Measurements from ENCODE around the gene ALG3.
A peak's percentile ranks its signal among the peaks of the same experiment; 100 is the strongest.
"Not testable (repeated sequence)": the region's sequence is repeated elsewhere in the genome, so short reads cannot be mapped to it uniquely, and the experiment has no call there.

Gene ALG3

DNA sequence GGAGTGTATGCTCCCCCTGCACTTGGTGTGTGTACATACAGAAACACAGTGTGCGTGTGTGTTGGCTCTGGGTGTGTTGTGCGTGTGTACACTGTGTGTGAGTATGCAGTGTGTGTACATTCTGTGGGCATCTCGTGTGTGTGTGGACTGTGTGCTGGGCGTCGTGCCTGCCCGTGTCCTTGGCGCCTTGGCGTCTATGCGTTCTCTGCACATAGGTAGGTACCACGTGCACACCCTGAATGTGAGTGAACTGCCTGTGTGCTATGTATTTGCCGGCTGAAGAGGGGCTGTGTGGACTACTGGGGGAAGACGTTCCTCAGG lies 26.6 kb upstream of the ALG3 start:
- H3K4me3 ChIP-seq (replicated peaks in 1 of 2; ENCODE audit: low read depth in 2 of 2, low read length in 2 of 2) = no peak overlapping the region
- TF ChIP-seq, protein P1, sequence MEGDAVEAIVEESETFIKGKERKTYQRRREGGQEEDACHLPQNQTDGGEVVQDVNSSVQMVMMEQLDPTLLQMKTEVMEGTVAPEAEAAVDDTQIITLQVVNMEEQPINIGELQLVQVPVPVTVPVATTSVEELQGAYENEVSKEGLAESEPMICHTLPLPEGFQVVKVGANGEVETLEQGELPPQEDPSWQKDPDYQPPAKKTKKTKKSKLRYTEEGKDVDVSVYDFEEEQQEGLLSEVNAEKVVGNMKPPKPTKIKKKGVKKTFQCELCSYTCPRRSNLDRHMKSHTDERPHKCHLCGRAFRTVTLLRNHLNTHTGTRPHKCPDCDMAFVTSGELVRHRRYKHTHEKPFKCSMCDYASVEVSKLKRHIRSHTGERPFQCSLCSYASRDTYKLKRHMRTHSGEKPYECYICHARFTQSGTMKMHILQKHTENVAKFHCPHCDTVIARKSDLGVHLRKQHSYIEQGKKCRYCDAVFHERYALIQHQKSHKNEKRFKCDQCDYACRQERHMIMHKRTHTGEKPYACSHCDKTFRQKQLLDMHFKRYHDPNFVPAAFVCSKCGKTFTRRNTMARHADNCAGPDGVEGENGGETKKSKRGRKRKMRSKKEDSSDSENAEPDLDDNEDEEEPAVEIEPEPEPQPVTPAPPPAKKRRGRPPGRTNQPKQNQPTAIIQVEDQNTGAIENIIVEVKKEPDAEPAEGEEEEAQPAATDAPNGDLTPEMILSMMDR (IDR thresholded peaks at IDR 0.05; ENCODE audit: low read depth, low read length) = no peak
- no peak for DNase-seq (ENCODE audit: low read depth in 2 of 2)

DNA sequence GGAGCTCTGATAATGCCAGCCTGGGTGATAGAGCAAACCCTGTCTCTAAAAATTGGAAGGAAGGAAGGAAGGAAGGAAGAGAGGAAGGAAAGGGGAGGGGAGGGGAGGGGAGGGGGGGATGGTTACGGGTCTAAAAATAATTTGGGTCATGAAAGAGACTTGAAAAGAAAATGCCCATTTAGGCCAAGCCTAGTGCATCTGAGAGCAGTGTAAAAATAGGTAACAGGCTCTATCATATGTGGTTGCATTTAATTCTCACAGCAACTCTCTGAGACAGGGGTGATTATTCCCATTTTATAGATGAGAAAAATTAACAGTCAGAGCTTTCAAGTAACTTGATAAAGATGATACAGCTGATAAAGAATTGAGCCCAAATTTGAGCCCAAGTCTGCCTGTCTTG lies 23.5 kb upstream of the ALG3 start:
- DNase-seq (ENCODE audit: low read depth in 2 of 2) = no peak
- TF ChIP-seq, protein P1 (IDR thresholded peaks at IDR 0.05; ENCODE audit: low read depth, low read length) = no peak
- H3K4me3 ChIP-seq (replicated peaks in 1 of 2; ENCODE audit: low read depth in 2 of 2, low read length in 2 of 2) = no peak overlapping the region

DNA sequence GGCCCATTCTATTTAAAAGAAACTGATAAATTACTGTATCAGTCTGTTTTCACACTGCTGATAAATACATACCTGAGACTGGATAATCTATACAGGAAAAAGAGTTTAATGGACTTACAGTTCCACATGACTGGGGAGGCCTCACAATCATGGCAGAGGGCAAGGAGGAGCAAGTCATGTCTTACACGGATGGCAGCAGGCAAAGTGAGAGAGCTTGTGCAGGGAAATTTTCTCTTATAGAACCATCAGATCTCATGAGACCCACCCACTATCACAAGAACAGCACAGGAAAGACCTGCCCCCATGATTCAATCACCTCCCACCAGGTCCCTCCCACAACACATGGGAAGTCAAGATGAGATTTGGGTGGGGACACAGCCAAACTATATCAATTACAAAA lies 18.5 kb upstream of the ALG3 start:
- DNase-seq (ENCODE audit: low read depth in 2 of 2); H3K4me3 ChIP-seq (replicated peaks in 1 of 2; ENCODE audit: low read depth in 2 of 2, low read length in 2 of 2): not testable (repeated sequence)

DNA sequence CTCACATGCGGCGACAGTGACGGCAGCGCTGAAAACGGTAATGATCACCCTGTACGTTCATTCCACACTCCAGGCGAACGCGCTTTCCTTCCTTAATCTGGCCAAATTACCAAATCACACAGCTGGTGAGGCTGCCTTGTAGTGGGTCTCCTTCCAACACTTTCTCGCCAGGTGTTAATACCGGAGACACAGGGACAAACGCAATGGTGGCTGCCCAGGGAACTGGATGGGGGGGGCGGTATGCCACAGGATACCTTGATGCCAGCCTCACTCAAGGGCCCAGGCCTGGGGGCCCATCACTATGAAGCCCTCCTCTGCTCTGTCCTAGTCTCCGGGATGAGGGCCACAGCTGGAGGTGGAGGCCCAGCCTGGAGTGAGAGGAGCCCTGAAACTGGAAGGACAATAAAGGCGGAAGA lies 14.0 kb upstream of the ALG3 start:
- H3K4me3 ChIP-seq (replicated peaks in 1 of 2; ENCODE audit: low read depth in 2 of 2, low read length in 2 of 2) = no peak overlapping the region
- DNase-seq (ENCODE audit: low read depth in 2 of 2) = peak in 1 of 2 donors; percentile 17
- TF ChIP-seq, protein P1 (IDR thresholded peaks at IDR 0.05; ENCODE audit: low read depth, low read length) = no peak

DNA sequence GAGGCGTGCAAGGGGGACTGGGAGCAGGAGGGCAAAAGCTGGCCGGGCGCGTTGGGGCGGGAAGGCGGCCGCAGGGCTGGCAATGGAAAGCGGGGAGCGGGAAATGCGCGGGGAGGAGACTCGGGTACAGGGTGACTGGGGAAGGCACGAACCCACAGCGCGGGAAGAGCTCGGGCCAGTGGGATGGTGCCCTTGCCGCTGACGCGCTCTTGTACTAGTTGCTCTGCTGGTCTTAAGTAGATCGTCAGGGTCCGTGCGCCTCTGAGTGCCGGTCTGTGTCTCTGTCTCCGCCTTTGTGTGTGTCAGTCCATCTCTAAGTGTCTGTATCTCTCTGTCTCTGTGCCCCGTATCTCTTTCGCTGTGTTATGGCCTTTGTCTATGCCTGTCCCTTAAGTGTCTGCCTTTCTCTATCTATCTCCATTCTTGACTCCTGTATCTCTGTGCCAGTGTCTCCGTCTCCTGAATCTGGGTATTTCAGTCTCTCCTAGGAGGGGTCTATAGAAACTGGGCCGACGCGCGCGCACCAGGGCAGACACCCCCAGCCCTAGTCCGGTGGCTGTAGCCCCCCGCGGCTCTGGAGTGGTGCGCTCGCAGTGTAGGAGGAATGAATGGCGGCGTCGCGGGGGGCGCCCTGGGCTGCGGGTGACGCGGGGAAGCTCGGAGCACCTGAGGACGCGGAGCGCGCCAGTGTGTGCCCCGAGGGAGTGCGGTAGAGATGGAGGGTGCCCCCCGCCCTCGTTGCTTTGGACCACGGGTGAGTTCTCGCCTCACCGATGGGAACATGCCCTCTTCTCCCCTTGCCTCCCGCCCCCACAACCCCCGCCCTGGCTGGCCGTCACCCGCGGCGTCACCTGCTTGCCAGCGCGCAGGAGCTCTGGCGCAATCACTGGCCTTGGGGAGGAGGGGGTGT lies 13.3 kb upstream of the ALG3 start:
- TF ChIP-seq, protein P1 (IDR thresholded peaks at IDR 0.05; ENCODE audit: low read depth, low read length) = no peak
- peak; percentile 34 to 47 for DNase-seq (ENCODE audit: low read depth in 2 of 2)

DNA sequence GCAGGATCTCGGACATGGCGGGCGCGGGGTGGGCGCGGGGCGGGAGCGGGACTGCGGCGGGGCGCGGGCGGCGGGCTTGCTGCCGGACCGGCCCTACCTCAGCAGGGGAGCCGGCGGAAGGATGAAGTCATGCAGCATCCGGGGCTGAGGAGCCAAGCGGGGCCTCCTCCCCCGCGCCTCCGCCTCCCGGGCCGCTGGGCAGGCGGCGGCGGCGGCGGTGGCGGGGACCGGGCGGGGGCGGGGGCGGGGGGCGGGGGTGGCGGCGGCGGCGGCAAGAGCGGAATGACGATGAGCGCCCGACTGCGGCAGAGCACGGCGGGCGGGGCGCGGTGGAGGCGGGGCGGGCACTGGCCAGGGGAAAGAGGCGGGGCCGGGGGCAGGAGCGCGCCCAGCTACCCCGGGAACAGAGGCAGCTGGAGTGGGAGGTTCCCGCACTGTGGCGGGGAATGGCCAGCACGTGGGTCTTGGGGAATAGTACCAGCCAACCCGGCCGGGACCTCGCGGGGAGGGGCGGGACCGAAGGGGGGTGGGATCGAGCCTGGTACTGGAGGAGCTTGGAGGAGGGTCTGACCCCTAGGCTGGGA lies 12.6 kb upstream of the ALG3 start, which contains the start of gene CAMK2N2:
Gene CAMK2N2, minus strand, starts transcription at position 284 of the 584 bp plus-strand sequence. Its CDS starts 268 bp downstream, at position 16.
- TF ChIP-seq, protein P1 (IDR thresholded peaks at IDR 0.05; ENCODE audit: low read depth, low read length) = no peak
- H3K4me3 ChIP-seq (replicated peaks in 1 of 2; ENCODE audit: low read depth in 2 of 2, low read length in 2 of 2) = peak within 1 kb of the TSS; percentile 57 to 59
- peak; percentile 44 to 69 for DNase-seq (ENCODE audit: low read depth in 2 of 2)

More for the DNA sequence above, 13.3 kb upstream of the ALG3 start:
- peak overlapping the region; percentile 57 to 59 for H3K4me3 ChIP-seq (replicated peaks in 1 of 2; ENCODE audit: low read depth in 2 of 2, low read length in 2 of 2)

DNA sequence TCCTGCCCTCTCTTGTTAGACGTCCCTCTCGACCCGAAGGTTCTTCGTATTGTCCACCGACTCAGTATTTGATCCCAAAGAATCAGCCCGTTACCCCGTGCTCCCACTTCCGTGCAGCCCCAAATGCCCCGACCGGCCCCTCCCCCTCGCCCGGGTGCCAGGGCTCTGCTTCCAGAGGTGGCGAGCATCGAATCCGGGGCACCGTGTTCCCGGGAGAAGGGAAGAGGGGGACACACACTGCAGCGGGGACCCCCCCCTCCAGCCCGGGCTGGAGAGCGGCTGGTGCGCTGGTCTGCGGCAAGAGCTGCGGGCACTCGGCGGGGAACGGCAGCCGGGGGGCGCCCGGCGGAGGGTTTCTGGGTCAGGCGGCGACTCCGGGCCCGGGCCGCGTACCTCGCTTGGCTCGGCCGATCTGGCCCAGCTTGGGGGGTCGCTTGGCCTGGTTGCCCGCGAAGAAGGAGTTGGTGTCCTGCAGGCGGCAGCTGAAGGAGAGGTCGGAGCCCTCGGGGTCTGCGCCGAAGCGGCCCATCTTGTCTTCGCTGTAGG lies 12.0 kb upstream of the ALG3 start:
- peak overlapping the region; percentile 42 to 59 for H3K4me3 ChIP-seq (replicated peaks in 1 of 2; ENCODE audit: low read depth in 2 of 2, low read length in 2 of 2)
- no peak for DNase-seq (ENCODE audit: low read depth in 2 of 2)
- TF ChIP-seq, protein P1 (IDR thresholded peaks at IDR 0.05; ENCODE audit: low read depth, low read length) = no peak

All from cardiac fibroblast (primary cell).